Sigmoid colon (tissue), 4 donors: Measurements from ENCODE around the gene UQCC5.

Experiments
- EP300 ChIP-seq, 4 donors: sonication (generic); formaldehyde crosslinking; IDR thresholded peaks; one replicate each; pipeline ENCODE4 v1.6.1; 2017; ENCODE audit warnings: antibody characterized with exemption in 4 of 4
- POLR2A ChIP-seq, 2 donors: fragments of 450-650 bp; IDR thresholded peaks; one replicate each; pipeline ENCODE4 v1.6.1; 2016; ENCODE audit warnings: antibody characterized with exemption in 2 of 2, mild to moderate bottlenecking in 2 of 2, moderate library complexity in 2 of 2
- POLR2AphosphoS5 ChIP-seq, 4 donors: sonication (generic); formaldehyde crosslinking; IDR thresholded peaks; one replicate each; pipeline ENCODE4 v1.6.1; 2017; ENCODE audit warnings: antibody characterized with exemption in 4 of 4
- TF ChIP-seq, protein P1 (sequence below), 4 experiments: fragments of 450-650 bp in 3 of 4; fragments of 200-600 bp in 1 of 4; IDR thresholded peaks; one replicate each; pipeline ENCODE4 v1.5.1; 2016 to 2019; ENCODE audit warnings: antibody characterized with exemption in 4 of 4, mild to moderate bottlenecking in 3 of 4, moderate library complexity in 2 of 4

DNA sequence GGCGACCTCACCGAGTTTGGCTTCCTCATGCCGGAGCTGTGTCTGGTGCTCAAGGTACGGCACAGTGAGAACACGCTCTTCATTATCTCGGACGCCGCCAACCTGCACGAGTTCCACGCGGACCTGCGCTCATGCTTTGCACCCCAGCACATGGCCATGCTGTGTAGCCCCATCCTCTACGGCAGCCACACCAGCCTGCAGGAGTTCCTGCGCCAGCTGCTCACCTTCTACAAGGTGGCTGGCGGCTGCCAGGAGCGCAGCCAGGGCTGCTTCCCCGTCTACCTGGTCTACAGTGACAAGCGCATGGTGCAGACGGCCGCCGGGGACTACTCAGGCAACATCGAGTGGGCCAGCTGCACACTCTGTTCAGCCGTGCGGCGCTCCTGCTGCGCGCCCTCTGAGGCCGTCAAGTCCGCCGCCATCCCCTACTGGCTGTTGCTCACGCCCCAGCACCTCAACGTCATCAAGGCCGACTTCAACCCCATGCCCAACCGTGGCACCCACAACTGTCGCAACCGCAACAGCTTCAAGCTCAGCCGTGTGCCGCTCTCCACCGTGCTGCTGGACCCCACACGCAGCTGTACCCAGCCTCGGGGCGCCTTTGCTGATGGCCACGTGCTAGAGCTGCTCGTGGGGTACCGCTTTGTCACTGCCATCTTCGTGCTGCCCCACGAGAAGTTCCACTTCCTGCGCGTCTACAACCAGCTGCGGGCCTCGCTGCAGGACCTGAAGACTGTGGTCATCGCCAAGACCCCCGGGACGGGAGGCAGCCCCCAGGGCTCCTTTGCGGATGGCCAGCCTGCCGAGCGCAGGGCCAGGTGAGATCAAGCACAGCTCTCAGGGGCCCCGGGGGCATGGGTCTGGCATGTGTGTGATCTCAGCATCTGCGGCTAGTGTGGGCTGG is 48.4 kb upstream of the UQCC5 start:
- TF ChIP-seq, protein P1, sequence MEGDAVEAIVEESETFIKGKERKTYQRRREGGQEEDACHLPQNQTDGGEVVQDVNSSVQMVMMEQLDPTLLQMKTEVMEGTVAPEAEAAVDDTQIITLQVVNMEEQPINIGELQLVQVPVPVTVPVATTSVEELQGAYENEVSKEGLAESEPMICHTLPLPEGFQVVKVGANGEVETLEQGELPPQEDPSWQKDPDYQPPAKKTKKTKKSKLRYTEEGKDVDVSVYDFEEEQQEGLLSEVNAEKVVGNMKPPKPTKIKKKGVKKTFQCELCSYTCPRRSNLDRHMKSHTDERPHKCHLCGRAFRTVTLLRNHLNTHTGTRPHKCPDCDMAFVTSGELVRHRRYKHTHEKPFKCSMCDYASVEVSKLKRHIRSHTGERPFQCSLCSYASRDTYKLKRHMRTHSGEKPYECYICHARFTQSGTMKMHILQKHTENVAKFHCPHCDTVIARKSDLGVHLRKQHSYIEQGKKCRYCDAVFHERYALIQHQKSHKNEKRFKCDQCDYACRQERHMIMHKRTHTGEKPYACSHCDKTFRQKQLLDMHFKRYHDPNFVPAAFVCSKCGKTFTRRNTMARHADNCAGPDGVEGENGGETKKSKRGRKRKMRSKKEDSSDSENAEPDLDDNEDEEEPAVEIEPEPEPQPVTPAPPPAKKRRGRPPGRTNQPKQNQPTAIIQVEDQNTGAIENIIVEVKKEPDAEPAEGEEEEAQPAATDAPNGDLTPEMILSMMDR (IDR thresholded peaks at IDR 0.05): no peak
- TF ChIP-seq POLR2A (IDR thresholded peaks at IDR 0.05) (no peak), POLR2AphosphoS5 (IDR thresholded peaks at IDR 0.05) (no peak), EP300 (IDR thresholded peaks at IDR 0.05) (no peak)
